ENCODE results near the gene ALDH2.

DNA sequence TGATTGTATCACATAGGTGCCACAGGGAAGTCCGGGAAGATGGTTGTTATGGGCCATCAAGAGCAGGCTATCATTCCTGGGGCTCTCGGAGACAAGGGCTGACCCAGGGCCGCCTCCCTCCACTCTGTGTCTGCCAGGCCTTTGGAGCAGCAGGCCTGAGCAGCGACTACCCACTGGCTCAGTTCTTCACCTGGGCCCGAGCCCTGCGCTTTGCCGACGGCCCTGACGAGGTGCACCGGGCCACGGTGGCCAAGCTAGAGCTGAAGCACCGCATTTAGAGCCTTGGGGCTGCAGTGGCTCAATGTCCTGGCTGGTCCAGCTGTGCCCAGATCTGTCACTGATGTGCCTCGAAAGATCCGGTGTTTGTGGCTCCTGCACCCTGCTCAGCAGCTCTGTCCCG is 10.5 kb upstream of the ALDH2 start:
- TF ChIP-seq, protein P1, sequence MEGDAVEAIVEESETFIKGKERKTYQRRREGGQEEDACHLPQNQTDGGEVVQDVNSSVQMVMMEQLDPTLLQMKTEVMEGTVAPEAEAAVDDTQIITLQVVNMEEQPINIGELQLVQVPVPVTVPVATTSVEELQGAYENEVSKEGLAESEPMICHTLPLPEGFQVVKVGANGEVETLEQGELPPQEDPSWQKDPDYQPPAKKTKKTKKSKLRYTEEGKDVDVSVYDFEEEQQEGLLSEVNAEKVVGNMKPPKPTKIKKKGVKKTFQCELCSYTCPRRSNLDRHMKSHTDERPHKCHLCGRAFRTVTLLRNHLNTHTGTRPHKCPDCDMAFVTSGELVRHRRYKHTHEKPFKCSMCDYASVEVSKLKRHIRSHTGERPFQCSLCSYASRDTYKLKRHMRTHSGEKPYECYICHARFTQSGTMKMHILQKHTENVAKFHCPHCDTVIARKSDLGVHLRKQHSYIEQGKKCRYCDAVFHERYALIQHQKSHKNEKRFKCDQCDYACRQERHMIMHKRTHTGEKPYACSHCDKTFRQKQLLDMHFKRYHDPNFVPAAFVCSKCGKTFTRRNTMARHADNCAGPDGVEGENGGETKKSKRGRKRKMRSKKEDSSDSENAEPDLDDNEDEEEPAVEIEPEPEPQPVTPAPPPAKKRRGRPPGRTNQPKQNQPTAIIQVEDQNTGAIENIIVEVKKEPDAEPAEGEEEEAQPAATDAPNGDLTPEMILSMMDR (IDR thresholded peaks at IDR 0.05): no peak
- TF ChIP-seq POLR2AphosphoS5 (IDR thresholded peaks at IDR 0.05) (no peak), EP300 (IDR thresholded peaks at IDR 0.05) (no peak)
